Suprapubic skin (tissue), 4 donors: Measurements from ENCODE around the gene SNX8.

Source experiments
- EP300 ChIP-seq: sonication (generic); formaldehyde crosslinking; IDR thresholded peaks from one replicate; pipeline ENCODE4 v1.6.1; 2017; ENCODE audit warnings: antibody characterized with exemption
- POLR2A ChIP-seq, 2 donors: fragments of 450-650 bp; IDR thresholded peaks; one replicate each; pipeline ENCODE4 v1.6.1; 2017; ENCODE audit warnings: antibody characterized with exemption in 2 of 2, mild to moderate bottlenecking in 2 of 2, moderate library complexity in 2 of 2
- POLR2AphosphoS5 ChIP-seq, 3 donors: sonication (generic); formaldehyde crosslinking; IDR thresholded peaks; one replicate each; pipeline ENCODE4 v1.6.1; 2017; ENCODE audit warnings: antibody characterized with exemption in 3 of 3
- TF ChIP-seq, protein P1 (sequence below), 2 donors: fragments of 200-600 bp in 1 of 2; fragments of 450-650 bp in 1 of 2; sonication (generic) in 1 of 2; IDR thresholded peaks; one replicate each; pipeline ENCODE4 v1.5.1; 2016 to 2019; ENCODE audit warnings: antibody characterized with exemption in 2 of 2, mild to moderate bottlenecking in 1 of 2, moderate library complexity in 1 of 2

DNA sequence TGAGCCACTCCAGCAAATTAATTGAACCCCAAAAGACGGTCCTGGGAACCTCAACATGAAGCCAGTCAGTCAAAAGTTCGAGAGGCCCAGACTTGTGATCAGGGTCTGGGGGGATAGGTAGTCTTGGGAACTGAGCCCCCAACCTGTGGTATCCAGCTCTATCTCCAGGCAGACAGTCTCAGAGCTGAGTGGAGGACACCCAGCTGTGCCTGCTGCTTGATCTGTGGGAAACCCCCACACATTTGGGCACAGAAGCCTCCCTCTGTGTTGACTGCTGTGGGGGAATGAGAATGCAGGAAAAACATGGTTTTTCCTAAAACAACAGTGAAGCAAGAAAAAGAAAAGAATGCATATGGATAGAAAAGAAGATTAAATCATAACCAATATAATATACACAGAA lies 16.3 kb upstream of the SNX8 start:
- TF ChIP-seq, protein P1, sequence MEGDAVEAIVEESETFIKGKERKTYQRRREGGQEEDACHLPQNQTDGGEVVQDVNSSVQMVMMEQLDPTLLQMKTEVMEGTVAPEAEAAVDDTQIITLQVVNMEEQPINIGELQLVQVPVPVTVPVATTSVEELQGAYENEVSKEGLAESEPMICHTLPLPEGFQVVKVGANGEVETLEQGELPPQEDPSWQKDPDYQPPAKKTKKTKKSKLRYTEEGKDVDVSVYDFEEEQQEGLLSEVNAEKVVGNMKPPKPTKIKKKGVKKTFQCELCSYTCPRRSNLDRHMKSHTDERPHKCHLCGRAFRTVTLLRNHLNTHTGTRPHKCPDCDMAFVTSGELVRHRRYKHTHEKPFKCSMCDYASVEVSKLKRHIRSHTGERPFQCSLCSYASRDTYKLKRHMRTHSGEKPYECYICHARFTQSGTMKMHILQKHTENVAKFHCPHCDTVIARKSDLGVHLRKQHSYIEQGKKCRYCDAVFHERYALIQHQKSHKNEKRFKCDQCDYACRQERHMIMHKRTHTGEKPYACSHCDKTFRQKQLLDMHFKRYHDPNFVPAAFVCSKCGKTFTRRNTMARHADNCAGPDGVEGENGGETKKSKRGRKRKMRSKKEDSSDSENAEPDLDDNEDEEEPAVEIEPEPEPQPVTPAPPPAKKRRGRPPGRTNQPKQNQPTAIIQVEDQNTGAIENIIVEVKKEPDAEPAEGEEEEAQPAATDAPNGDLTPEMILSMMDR (IDR thresholded peaks at IDR 0.05), result no peak
- TF ChIP-seq POLR2A (IDR thresholded peaks at IDR 0.05), result no peak
- TF ChIP-seq POLR2AphosphoS5 (IDR thresholded peaks at IDR 0.05), result no peak
- no peak for TF ChIP-seq EP300
